HEK293T (cell line): ENCODE data around the gene SUSD3.

Source experiments
- CTCF ChIA-PET: fragments of 350-600 bp; formaldehyde crosslinking; extraction: SDS; loops from one replicate; lab custom pipeline; 2021; ENCODE audit warnings: antibody characterized with exemption, inconsistent platforms; lab: Yijun Ruan, JAX
- POLR2A ChIA-PET: fragments of 350-600 bp; formaldehyde crosslinking; extraction: SDS; loops from one replicate; lab custom pipeline; 2020; ENCODE audit warnings: antibody characterized with exemption, inconsistent platforms; lab: Yijun Ruan, JAX
- DNase-seq: peaks from one replicate; pipeline ENCODE4 v3.0.0; 2012; ENCODE audit warnings: mixed read lengths; ENCODE audit errors: extremely low spot score
- ARNT ChIP-seq: fragments of 450-650 bp; IDR thresholded peaks from 2 replicates; pipeline ENCODE4 v1.6.1; 2017; ENCODE audit warnings: mild to moderate bottlenecking
- BHLHE40 ChIP-seq: fragments of 450-650 bp; IDR thresholded peaks from 2 replicates; pipeline ENCODE4 v1.6.1; 2016; ENCODE audit warnings: mild to moderate bottlenecking, moderate library complexity, borderline replicate concordance
- CTBP1 ChIP-seq: fragments of 450-650 bp; IDR thresholded peaks from 2 replicates; pipeline ENCODE4 v1.6.1; 2016; ENCODE audit warnings: borderline replicate concordance
- ELF4 ChIP-seq: fragments of 450-650 bp; IDR thresholded peaks from 2 replicates; pipeline ENCODE4 v1.6.1; 2017; ENCODE audit warnings: antibody characterized with exemption
- FOXA1 ChIP-seq: fragments of 450-650 bp; IDR thresholded peaks from 2 replicates; pipeline ENCODE4 v1.6.1; 2016; ENCODE audit warnings: mild to moderate bottlenecking
- FOXK2 ChIP-seq: fragments of 450-650 bp; IDR thresholded peaks from 2 replicates; pipeline ENCODE4 v1.6.1; 2016; ENCODE audit warnings: mild to moderate bottlenecking
- FOXM1 ChIP-seq: fragments of 450-650 bp; IDR thresholded peaks from 2 replicates; pipeline ENCODE4 v1.6.1; 2017; ENCODE audit warnings: mild to moderate bottlenecking, borderline replicate concordance
- HDGF ChIP-seq: fragments of 450-650 bp; IDR thresholded peaks from 2 replicates; pipeline ENCODE4 v1.6.1; 2017; ENCODE audit warnings: antibody characterized with exemption, borderline replicate concordance
- L3MBTL2 ChIP-seq: fragments of 450-650 bp; conservative IDR thresholded peaks from 2 replicates; pipeline ENCODE4 v1.6.1; 2016; ENCODE audit warnings: mild to moderate bottlenecking
- LEF1 ChIP-seq: fragments of 450-650 bp; IDR thresholded peaks from 2 replicates; pipeline ENCODE4 v1.6.1; 2017; ENCODE audit warnings: mild to moderate bottlenecking, borderline replicate concordance
- NFRKB ChIP-seq: fragments of 450-650 bp; IDR thresholded peaks from 2 replicates; pipeline ENCODE4 v1.6.1; 2016; ENCODE audit warnings: mild to moderate bottlenecking, moderate library complexity
- PKNOX1 ChIP-seq: fragments of 450-650 bp; IDR thresholded peaks from 2 replicates; pipeline ENCODE4 v1.6.1; 2016
- SP1 ChIP-seq: fragments of 450-650 bp; IDR thresholded peaks from 2 replicates; pipeline ENCODE4 v1.6.1; 2017
- SUZ12 ChIP-seq: fragments of 450-650 bp; IDR thresholded peaks from 2 replicates; pipeline ENCODE4 v1.6.1; 2016; ENCODE audit warnings: mild to moderate bottlenecking
- TARDBP ChIP-seq: fragments of 450-650 bp; IDR thresholded peaks from 2 replicates; pipeline ENCODE4 v1.6.1; 2016
- ZNF384 ChIP-seq: fragments of 450-650 bp; IDR thresholded peaks from 2 replicates; pipeline ENCODE4 v1.6.1; 2016

The SUSD3 gene

DNA sequence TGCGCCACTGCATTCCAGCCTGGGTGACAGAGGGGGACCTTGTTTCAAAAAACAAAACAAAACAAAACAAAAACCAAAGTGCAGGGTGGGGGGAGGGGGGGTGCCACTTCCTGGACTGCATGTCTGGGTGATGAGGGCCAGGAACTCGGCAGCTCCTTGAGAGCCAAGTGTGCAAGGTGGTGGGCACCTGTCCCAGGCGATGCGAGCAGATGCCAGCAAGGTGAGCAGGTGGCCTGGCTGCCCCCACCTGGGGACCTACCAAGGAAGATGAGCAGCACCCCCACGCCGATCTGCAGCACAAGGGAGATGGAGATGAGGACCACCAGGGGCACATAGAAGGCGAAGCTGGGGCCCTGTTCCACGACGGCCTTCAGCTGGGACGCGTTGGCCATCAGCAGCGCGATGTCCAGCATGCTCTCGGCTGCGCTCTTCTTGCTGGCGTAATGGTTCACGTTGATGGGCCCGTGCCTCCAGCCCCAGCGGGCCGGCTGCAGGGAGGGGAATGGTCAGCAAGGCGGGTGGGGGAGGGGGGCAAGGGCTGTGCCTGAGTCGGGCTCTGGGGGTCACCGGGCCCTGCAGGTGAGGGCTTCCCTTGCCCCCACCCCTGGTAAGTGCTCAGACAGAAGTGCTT, 67.8 kb downstream of the SUSD3 start:
- POLR2A ChIA-PET = interaction anchor here (0.9 to 1.8 kb wide), 3 partner anchors 7 to 441 kb away, joined by 3 to 4 read pairs (median 3); partner anchors contain the start of gene NINJ1
- TF ChIP-seq ELF4 = no peak
- no peak for TF ChIP-seq ZNF384
- no peak for TF ChIP-seq PKNOX1
- TF ChIP-seq BHLHE40 = no peak
- TF ChIP-seq CTBP1 = no peak
- no peak for TF ChIP-seq FOXA1
- TF ChIP-seq ARNT = no peak
- DNase-seq = no peak
- CTCF ChIA-PET = interaction anchor here (0.6 to 1.0 kb wide), 2 partner anchors 17 kb away, joined by 3 to 4 read pairs; no protein-coding TSS in a partner anchor

GRCh38 chr9:93126825-93127368, 68.4 kb downstream of the SUSD3 start:
- TF ChIP-seq ZNF384 (no peak), TARDBP (no peak), SUZ12 (no peak), HDGF (no peak), NFRKB (no peak), ARNT (no peak), FOXK2 (no peak), BHLHE40 (no peak), FOXM1 (no peak), ELF4 (no peak), CTBP1 (no peak)
- ChIA-PET POLR2A (no interaction called here), CTCF (interaction anchor here (0.6 kb wide), 1 partner anchor 18 kb away, joined by 3 read pairs; no protein-coding TSS in a partner anchor)

DNA sequence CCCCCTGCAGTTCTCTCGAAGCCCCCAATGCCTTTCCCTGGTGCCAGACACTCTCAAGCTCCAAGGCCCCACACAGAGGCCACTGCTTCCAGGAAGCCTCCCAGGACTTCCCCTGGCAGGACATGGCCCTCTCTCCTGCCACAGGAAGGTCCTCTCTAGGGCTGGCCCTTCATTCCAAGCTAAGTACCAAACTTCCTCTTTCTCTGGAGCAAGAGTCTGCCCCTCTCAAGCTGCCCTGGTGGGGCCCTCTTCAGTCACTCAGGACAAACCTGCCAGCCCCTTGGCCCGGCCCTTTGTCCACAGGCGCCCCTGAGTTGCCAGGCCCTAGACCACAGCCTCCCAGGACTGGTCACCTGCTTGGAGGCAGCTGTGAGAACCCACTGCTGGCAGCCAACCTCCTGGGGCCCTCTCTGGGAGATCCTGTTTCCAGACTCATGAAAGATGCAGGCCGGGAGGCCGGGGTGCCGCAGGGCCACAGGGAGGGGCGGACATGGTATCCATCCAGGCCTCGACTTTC, 69.0 kb downstream of the SUSD3 start:
- CTCF ChIA-PET = no interaction called here
- TF ChIP-seq ELF4 (no peak), FOXA1 (no peak), FOXM1 (no peak), FOXK2 (no peak), TARDBP (no peak), HDGF (no peak), ARNT (no peak), SUZ12 (no peak), ZNF384 (no peak), NFRKB (no peak), CTBP1 (no peak), SP1 (no peak), PKNOX1 (no peak), BHLHE40 (no peak), L3MBTL2 (no peak), LEF1 (no peak)
- POLR2A ChIA-PET = no interaction called here
- DNase-seq = no peak

More at GRCh38 chr9:93126825-93127368, 68.4 kb downstream of the SUSD3 start:
- DNase-seq = no peak

DNA sequence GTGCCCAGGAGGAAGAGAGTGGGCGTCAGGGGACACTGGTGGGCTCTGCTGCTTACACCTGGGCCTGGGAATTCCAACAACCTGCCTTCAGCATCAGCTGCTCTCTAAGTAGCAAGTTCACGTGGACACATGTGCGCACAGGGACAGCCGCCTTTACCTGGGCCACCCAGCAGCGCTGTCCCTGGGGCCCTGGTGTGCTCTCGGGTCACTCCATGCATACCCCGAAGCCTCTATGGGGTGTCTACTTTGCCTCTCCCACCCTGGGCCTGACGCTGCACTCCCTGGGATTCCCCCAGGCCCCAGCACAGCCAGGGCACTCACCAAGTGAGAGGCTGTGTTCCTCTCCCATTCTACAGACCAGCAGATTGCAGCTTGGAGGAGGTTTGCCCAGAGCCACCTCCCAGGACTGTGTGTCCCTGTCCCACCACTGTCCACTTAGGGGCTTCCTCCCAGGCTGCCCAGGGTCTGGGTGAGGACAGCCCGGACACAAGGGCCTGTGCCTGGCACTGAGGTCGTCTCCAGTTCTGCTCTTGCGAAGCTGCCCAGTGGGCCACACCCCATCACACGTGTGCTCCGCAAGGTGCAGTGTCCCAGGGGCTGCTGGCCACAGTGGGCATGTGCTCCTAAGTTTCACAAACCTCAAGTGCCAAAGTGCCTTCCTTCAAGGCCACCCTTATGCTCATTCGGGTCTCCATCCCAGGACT, 69.7 kb downstream of the SUSD3 start:
- TF ChIP-seq ARNT = no peak
- no peak for TF ChIP-seq NFRKB
- POLR2A ChIA-PET = no interaction called here
- no peak for DNase-seq
- CTCF ChIA-PET = no interaction called here

- ChIA-PET CTCF (interaction anchor here (1.0 kb wide), 1 partner anchor 20 kb away, joined by 3 read pairs; no protein-coding TSS in a partner anchor), POLR2A (no interaction called here)
- DNase-seq = no peak
- TF ChIP-seq CTBP1 (no peak), NFRKB (no peak), BHLHE40 (no peak), FOXM1 (no peak)
Measured at GRCh38 chr9:93128715-93129224, 70.3 kb downstream of the SUSD3 start.

GRCh38 chr9:93129286-93129685, 70.8 kb downstream of the SUSD3 start:
- POLR2A ChIA-PET = no interaction called here
- CTCF ChIA-PET = interaction anchor here (1.0 kb wide), 1 partner anchor 20 kb away, joined by 3 read pairs; no protein-coding TSS in a partner anchor
- DNase-seq = no peak
- TF ChIP-seq FOXK2 (no peak), CTBP1 (no peak), BHLHE40 (no peak), HDGF (no peak), PKNOX1 (no peak), TARDBP (no peak), SUZ12 (no peak), FOXM1 (no peak), LEF1 (no peak)
